ENCODE results near the gene CENPX.

The CENPX gene

DNA sequence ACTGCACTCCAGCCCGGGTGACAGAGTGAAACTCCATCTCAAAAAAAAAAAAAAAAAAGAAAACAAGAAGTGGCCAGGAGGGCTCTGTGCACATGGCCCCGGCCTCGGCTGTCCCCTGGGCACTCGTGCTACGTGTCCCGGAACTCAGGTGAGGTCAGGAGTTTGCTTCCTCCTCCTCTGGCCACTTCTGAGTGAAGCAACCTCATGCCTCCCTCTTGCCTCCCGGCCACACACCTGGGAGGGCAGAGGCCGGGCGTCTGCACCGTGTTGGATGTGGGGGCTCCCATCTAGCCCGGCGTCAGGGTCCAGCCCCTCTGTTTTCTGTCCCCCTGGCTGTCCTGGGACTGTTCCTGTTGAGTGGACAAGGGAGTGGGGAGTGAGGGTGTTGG, 23.1 kb downstream of the CENPX start:
- no peak for DNase-seq (ENCODE audit: low spot score)
- TF ChIP-seq, protein P1, sequence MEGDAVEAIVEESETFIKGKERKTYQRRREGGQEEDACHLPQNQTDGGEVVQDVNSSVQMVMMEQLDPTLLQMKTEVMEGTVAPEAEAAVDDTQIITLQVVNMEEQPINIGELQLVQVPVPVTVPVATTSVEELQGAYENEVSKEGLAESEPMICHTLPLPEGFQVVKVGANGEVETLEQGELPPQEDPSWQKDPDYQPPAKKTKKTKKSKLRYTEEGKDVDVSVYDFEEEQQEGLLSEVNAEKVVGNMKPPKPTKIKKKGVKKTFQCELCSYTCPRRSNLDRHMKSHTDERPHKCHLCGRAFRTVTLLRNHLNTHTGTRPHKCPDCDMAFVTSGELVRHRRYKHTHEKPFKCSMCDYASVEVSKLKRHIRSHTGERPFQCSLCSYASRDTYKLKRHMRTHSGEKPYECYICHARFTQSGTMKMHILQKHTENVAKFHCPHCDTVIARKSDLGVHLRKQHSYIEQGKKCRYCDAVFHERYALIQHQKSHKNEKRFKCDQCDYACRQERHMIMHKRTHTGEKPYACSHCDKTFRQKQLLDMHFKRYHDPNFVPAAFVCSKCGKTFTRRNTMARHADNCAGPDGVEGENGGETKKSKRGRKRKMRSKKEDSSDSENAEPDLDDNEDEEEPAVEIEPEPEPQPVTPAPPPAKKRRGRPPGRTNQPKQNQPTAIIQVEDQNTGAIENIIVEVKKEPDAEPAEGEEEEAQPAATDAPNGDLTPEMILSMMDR (IDR thresholded peaks at IDR 0.05; ENCODE audit: extremely low read depth, insufficient read depth, missing control alignments) = no peak
- in situ Hi-C loops (cut with MboI; ENCODE audit: low pct_unique_long_range_greater_than_20kb, low sequenced_read_pairs, unreplicated experiment) = no loop called here

DNA sequence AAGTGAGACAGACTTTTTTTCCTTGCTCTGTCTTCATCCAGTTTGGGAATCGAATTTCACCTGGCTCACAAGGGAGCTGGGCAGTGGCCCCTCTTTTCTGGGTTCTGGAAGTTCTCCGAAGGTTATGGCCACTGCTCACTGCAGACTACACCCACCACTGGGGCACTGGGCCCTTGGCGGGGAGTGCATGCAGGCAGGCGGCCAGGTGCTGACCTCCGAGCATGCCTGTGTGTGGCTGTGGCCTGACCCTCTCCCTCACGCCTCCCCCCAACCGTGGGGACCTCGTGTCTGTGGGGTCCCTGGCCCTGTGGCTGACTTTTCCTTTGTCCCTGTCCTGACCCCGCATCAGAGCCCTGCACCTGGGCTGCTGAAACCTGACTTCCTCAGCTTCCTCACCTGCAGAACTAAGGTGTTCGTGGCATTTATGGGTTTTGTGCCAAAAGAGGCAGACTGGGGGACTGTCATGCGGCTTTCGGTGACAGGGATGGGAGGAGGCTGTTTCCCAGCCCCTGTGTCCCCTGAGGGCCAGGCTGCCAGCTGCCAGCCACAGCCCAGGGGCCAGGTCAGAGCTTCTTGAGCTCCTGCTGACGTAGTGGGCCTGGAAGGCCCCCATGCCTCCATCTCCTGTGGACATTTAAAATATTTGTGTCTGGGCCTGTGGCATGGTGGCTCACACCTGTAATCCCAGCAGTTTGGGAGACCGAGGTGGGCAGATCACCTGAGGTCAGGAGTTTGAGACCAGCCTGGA, 23.8 kb downstream of the CENPX start:
- TF ChIP-seq, protein P1 (IDR thresholded peaks at IDR 0.05; ENCODE audit: extremely low read depth, insufficient read depth, missing control alignments) = no peak
- in situ Hi-C loops (cut with MboI; ENCODE audit: low pct_unique_long_range_greater_than_20kb, low sequenced_read_pairs, unreplicated experiment) = no loop called here
- no peak for DNase-seq (ENCODE audit: low spot score)

DNA sequence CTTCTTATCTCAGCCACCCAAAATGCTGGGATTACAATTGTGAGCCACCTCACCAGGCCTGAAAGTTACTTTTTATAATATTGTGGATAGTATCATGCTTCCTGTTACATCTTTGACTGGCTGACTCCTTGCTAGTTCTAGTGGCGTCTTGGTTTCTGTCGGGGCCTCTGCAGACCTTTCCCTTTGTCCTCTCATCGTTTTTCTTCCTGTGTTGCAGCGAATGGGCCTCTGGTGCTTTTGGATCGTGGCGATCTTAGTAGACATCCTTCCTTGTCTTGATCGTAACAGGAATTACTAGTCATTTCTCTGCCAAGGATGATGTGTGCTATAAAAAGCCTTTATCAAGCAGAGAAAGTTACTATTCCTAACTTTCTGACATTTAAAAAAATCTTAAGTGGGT, 24.5 kb downstream of the CENPX start:
- TF ChIP-seq, protein P1 (IDR thresholded peaks at IDR 0.05; ENCODE audit: extremely low read depth, insufficient read depth, missing control alignments) = no peak
- in situ Hi-C loops (cut with MboI; ENCODE audit: low pct_unique_long_range_greater_than_20kb, low sequenced_read_pairs, unreplicated experiment) = no loop called here
- DNase-seq (ENCODE audit: low spot score) = no peak

DNA sequence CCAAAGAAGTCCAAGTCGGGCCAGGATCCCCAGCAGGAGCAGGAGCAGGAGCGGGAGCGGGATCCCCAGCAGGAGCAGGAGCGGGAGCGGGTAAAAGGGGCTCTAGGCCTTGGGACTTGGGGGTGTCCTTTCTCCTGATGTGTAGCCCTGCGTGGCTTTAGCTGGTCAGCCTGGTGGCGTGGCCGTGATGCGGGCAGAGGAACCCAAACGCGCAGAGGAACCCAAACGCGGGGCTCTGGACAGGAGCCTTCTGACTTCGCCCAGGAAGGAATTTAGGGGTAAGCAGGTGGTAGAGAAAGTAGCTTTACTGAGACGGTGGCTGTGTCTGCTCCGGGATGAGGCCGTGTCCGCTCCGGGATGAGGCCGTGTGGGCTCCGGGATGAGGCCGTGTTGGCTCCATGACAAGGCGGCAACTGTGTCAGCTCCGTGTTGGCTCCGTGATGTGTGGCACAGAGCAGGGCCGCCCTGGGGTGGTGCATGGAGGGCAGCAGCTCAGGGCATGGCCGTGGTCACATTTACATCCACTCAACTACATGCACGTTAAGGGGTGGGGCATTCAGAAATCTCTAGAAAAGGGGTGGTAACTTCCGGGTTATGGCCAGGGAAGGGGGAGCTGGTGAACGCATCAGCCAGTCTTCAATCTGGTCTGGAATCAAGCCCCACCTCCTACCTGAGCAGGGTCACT, 25.8 kb downstream of the CENPX start:
- TF ChIP-seq, protein P1 (IDR thresholded peaks at IDR 0.05; ENCODE audit: extremely low read depth, insufficient read depth, missing control alignments) = no peak
- in situ Hi-C loops (cut with MboI; ENCODE audit: low pct_unique_long_range_greater_than_20kb, low sequenced_read_pairs, unreplicated experiment) = no loop called here
- no peak for DNase-seq (ENCODE audit: low spot score)

DNA sequence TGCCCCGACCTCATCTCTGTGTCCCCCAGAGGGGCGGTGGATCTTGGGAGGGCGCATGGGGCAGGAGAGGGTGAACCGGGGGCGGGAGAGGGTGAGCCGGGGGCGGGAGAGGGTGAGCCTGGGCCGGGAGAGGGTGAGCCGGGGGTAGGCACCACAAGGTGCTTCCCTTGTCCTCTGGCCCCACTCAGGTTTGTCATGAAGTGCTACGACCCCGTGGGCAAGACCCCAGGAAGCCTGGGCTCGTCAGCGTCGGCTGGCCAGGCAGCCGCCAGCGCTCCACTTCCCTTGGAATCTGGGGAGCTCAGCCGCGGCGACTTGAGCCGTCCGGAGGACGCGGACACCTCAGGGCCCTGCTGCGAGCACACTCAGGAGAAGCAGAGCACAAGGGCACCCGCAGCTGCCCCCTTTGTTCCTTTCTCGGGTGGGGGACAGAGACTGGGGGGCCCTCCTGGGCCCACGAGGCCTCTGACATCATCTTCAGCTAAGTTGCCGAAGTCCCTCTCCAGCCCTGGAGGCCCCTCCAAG, 26.4 kb downstream of the CENPX start:
- no peak for DNase-seq (ENCODE audit: low spot score)
- TF ChIP-seq, protein P1 (IDR thresholded peaks at IDR 0.05; ENCODE audit: extremely low read depth, insufficient read depth, missing control alignments) = no peak
- in situ Hi-C loops (cut with MboI; ENCODE audit: low pct_unique_long_range_greater_than_20kb, low sequenced_read_pairs, unreplicated experiment) = no loop called here

DNA sequence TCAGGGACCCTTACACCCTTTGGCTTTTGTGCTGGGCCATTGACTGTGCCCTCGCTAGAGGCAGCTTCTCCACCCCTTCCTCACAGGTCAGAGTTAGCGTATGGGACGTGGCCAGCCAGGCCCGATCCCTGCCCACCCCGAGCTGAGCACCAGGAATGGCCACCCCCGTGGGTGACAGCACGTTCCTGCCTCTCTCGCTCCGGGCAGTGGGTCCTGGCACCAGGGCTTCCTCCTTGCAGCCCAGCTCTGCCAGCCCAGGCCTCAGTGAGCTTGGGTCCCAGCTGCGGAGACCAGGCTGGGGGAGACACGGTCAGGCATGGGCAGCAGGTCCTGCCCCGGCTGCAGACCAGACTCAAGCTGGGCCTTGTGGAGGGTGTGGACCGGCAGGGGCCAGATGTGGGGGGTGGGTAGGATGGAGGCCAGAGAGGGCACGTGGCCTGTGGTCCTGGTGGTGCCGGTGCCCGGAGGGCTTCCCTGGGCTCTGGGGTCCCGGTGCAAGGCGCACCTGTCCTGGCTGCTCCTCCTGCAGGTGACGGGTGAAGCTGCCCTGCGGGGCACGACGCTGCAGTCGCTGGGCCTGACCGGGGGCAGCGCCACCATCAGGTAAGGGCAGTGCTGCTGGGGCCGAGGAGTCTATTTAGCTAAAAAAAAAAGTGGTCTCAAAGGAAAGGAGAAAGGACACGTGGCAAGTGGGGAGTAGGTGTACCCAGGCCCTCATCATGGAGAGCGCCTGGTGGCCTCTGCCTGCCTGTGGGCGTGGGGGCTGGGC, 27.0 kb downstream of the CENPX start:
- in situ Hi-C loops (cut with MboI; ENCODE audit: low pct_unique_long_range_greater_than_20kb, low sequenced_read_pairs, unreplicated experiment) = no loop called here
- DNase-seq (ENCODE audit: low spot score) = no peak
- TF ChIP-seq, protein P1 (IDR thresholded peaks at IDR 0.05; ENCODE audit: extremely low read depth, insufficient read depth, missing control alignments) = no peak
